Stimulated activated CD4-positive, alpha-beta T cell treated with anti-CD3 and anti-CD28 coated beads, Interleukin-15, amount 100 ng/mL, for 48 hours (primary cell): ENCODE data around the gene TBC1D1.
A peak's percentile ranks its signal among the peaks of the same experiment; 100 is the strongest.
"Not testable (repeated sequence)": the region's sequence is repeated elsewhere in the genome, so short reads cannot be mapped to it uniquely, and the experiment has no call there.

Experiments
- DNase-seq, 2 donors: peaks; one replicate each; pipeline ENCODE4 v3.0.0-alpha.2; 2020; ENCODE audit warnings: low read depth in 2 of 2

The TBC1D1 gene

GRCh38 chr4:37964734-37965457, 74.0 kb downstream of the TBC1D1 start:
- DNase-seq = no peak

DNA sequence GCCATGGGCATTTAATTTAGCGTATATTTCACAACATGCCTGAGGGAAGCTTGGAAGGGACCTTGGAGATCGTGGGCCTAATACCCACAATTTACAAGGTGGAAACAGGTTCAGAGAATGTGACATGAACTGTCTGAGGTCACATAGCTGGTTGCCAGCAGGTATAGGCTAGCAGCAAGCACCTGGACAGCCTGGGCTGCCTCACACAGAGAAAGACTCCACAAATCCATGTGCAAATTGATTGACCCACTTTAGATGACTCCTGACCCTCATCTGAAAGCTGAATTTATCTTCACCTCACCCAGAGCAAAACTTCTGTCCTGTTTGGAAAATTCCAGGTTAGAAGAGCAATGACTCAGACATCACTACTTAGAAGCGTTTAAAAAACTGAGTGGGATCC, 75.2 kb downstream of the TBC1D1 start:
- DNase-seq = no peak

DNA sequence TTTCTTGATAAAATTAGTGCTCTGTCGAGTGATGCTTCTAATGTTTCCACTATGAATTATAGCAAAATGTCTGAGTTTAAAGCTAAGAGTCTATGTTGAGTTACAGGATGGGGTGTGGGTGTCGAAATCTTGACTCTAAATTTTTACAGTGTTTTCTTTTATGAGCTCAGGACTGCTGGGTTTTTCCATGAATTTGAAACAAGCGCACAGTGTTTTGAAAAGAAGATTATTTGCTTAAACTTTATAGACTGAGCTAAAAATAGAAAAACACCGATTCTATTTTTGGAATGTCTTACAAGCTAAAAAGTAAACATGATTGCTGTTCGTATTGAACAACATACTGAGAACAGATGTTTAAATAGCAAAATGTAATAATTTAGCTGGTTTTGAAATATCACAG, 76.9 kb downstream of the TBC1D1 start:
- DNase-seq = no peak

DNA sequence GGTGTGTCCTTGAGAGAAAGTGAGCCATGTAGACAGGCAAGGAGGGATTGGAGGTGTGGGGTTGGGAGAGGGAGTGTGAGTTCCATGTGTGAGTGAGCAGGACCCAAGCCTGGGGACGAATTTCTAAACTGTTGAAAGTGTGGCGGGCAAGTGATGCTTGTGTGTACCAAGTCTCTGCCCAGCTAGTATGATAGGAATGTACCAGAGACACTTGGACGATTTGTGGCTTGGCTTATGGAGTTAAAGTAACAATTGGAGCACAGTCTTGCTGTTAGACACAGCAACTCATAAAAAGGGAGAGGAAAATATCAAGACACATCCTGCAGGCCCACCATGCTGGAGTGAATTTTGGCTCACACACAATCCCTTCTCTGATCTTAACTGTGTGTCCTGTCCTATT, 77.9 kb downstream of the TBC1D1 start:
- DNase-seq = no peak

- peak; percentile 27 to 31 for DNase-seq
These were observed 79.8 kb downstream of the TBC1D1 start for GRCh38 chr4:37970702-37971101.

DNA sequence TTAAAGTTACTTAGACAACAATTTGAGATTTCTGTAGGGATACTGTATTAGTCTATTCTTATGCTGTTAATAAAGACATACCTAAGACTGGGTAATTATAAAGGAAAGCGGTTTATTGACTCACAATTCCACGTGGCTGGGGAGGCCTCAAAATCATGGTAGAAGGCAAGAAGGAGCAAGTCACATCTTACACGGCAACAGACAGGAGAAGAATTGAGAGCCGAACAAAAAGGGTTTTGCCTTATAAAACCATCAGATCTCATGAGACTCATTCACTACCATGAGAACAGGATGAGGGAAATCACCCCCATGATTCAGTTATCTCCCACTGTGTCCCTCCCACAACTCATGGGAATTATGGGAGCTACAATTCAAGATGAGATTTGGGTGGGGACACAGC, 80.3 kb downstream of the TBC1D1 start:
- DNase-seq = no peak

- DNase-seq = no peak
These were observed 82.6 kb downstream of the TBC1D1 start for GRCh38 chr4:37973441-37973840.

- DNase-seq = not testable (repeated sequence)
These were observed 84.5 kb downstream of the TBC1D1 start for GRCh38 chr4:37975321-37975822.

DNA sequence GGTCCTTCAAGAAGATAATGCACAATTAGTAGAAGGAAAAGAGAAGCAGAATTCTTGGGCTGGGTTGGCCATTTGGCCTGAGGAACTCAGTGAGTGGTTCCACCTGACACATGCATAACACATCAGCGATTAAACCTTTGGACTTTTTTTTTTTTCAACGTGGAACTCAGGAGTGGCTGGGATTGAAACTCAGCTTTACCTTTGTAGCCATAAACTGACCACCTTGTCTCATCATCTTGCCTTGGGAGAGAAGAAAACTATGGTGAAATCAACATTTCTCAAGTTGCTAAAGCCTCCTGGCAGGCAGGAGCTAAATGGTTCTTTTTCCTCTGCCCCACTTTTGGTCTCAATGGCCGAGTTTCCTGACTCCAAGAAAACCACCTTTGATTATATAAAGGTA, 85.6 kb downstream of the TBC1D1 start:
- no peak for DNase-seq

DNA sequence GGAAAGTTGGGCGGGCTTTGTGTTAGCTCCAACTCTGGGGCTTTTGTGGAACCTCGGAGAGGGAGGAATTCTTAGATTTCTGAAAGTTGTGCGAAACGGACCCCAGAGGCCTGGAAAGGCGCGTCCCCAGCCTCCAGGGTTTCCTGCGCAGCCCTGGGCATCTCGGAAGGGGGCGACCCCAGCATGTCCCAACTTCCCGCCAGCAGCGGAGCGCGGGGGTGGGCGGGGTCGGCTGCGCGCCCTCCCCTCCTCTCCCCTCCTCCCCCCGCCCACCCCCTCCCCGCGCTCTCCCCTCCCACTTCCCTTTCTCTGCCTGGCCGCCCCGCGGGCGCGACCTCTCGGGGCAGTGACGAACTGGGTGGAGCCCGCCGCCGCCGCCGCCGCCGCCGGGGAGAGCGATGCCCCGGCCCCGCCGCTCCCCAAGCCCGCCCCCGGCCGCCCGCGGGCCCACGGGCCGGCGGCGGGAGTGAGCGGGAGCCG, 86.1 kb downstream of the TBC1D1 start:
- DNase-seq = peak; percentile 54 to 61

GRCh38 chr4:37977471-37978247, 86.8 kb downstream of the TBC1D1 start:
- DNase-seq = peak; percentile 53 to 64

- DNase-seq = peak in 1 of 2 donors; percentile 13
These were observed 87.5 kb downstream of the TBC1D1 start for GRCh38 chr4:37978248-37978924.

GRCh38 chr4:37980246-37980645, 89.4 kb downstream of the TBC1D1 start:
- DNase-seq = no peak

- DNase-seq = no peak
These were observed 90.5 kb downstream of the TBC1D1 start for GRCh38 chr4:37981425-37981824.

- no peak for DNase-seq
These were observed 91.2 kb downstream of the TBC1D1 start for GRCh38 chr4:37981844-37982720.

DNA sequence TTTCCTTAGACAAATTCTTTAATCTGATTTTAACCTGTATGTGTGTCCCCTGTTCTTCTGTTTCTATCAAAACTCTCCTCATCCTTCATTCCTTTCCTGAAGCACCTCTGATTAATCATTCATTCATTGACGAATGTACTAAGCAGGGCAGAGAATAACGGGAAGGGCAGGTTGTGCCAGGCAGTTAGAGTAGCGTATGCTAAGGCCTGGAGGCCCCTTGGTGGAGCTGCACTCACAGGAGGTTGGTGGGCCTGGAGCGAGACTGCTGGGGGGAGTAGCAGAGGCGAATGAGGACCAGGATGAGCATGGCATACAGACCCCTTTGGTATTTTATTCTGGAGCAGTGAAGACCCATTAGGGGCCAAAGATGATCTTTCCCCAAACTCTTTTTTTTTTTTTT, 91.9 kb downstream of the TBC1D1 start:
- no peak for DNase-seq

GRCh38 chr4:37983951-37984350, 93.1 kb downstream of the TBC1D1 start:
- no peak for DNase-seq

GRCh38 chr4:37985730-37986275, 94.9 kb downstream of the TBC1D1 start:
- no peak for DNase-seq

- no peak for DNase-seq
These were observed 97.8 kb downstream of the TBC1D1 start for GRCh38 chr4:37988670-37989069.

DNA sequence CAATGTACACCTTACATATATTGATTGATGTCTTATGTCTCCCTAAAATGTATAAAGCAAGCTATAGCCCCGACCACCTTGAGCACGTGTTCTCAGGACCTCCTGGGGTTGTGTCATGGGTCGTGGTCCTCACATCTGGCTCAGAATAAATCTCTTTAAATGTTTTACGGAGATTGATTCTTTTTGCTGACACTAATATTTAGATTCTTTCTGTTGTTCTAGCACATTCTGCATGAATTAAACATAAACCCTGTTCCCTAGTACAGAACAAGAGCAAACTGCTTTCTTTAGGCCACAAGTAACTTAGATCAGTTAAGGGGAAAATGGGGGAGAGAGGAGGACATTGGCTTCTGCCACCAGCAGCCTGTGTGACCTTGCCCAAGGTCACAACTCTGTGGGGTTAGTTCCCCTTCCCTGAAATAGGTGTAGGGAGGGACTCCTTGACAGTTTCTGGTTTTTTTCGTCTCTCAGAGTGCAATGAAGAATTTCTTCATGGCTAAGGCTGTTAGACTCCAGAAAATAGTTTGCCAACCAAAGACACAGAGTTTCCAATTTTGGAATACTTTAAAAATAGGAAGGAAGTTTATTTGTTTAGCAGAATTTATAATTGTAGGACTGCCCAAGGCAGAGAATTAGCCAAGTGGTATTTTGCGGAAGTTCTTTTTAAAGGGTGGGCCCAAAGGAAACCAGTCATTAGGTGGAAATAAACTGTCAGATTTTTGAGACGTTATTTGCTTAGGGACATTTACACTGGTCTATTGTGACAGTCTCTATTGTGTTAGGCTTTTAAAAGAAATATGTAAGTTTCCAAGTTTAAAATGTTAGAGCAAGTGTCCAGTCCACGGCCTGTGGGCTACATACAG, 98.7 kb downstream of the TBC1D1 start:
- DNase-seq = no peak
